HG03469 (cell line): ENCODE data around the gene AFF1.

Experiments used
- ATAC-seq: cut with Tn5 transposase; IDR thresholded peaks from one replicate; pipeline ENCODE4 v1.9.1; 2021; ENCODE audit warnings: mild to moderate bottlenecking, moderate library complexity, moderate number of reproducible peaks; ENCODE audit not compliant: unreplicated experiment

The AFF1 gene

GRCh38 chr4:87185146-87185870, 250.5 kb downstream of the AFF1 start:
- no peak for ATAC-seq

- ATAC-seq = no peak
These were observed 253.2 kb downstream of the AFF1 start for GRCh38 chr4:87188048-87188447.

GRCh38 chr4:87188932-87189331, 254.1 kb downstream of the AFF1 start:
- no peak for ATAC-seq
